UCSD-AML1 (cell line): Measurements from ENCODE around the gene TRIM31.

Experiments
- DNase-seq: peaks from one replicate; lab custom pipeline; 2025; ENCODE audit not compliant: unreplicated experiment; lab: John Stamatoyannopoulos, UW

The TRIM31 gene

GRCh38 chr6:30113003-30113759 lies at the start of gene TRIM31:
Gene TRIM31, minus strand, starts transcription at chr6:30113090. Its CDS starts 285 bp downstream, at chr6:30112805.
- no peak for DNase-seq

GRCh38 chr6:30162265-30163089 lies 49.6 kb upstream of the TRIM31 start:
- DNase-seq: no peak

GRCh38 chr6:30160785-30161531 lies 48.1 kb upstream of the TRIM31 start, which contains the start of gene TRIM10:
Gene TRIM10, minus strand, starts transcription at chr6:30161211. Its CDS starts 353 bp downstream, at chr6:30160858.
- no peak for DNase-seq

GRCh38 chr6:30160008-30160784 lies 47.3 kb upstream of the TRIM31 start:
- no peak for DNase-seq

- no peak for DNase-seq
These were observed 45.7 kb upstream of the TRIM31 start for GRCh38 chr6:30158475-30159040.

- DNase-seq: no peak
These were observed 45.1 kb upstream of the TRIM31 start for GRCh38 chr6:30157999-30158398.

- no peak for DNase-seq
These were observed 44.7 kb upstream of the TRIM31 start for GRCh38 chr6:30157581-30157980.

GRCh38 chr6:30156774-30157173 lies 43.9 kb upstream of the TRIM31 start:
- no peak for DNase-seq

- peak; percentile 52 for DNase-seq
These were observed 43.3 kb upstream of the TRIM31 start for GRCh38 chr6:30156262-30156599.

- no peak for DNase-seq
These were observed 42.8 kb upstream of the TRIM31 start for GRCh38 chr6:30155520-30156261.

- no peak for DNase-seq
These were observed 42.0 kb upstream of the TRIM31 start for GRCh38 chr6:30154709-30155519.

GRCh38 chr6:30154061-30154460 lies 41.2 kb upstream of the TRIM31 start:
- no peak for DNase-seq

- peak; percentile 37 for DNase-seq
These were observed 40.2 kb upstream of the TRIM31 start for GRCh38 chr6:30152910-30153610.

GRCh38 chr6:30152016-30152673 lies 39.3 kb upstream of the TRIM31 start:
- DNase-seq: no peak

- DNase-seq: peak; percentile 74
These were observed 38.7 kb upstream of the TRIM31 start for GRCh38 chr6:30151580-30151979.

- no peak for DNase-seq
These were observed 37.9 kb upstream of the TRIM31 start for GRCh38 chr6:30150671-30151395.
